ENCODE data around the gene NEB.

DNA sequence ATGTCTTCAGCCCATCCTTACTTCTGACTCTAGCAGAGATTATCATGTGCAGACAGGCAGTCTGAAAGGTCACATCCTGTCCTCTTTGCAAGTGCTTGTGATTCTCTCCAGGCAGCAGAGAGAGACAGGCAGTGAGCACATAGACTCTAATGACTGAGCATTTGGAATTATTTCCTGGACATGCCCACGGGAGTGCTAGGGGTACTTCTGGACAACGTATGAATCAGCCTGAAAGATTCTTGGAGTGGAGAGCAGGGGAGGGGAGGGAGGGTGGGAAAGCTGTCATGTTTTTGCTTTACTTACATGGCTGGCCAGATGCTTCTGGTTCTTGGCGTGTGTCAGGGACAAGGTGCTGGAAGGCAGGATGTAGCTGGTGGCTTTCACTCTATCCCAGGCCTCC is 174.0 kb downstream of the NEB start:
- no peak for TF ChIP-seq CTCF (conservative IDR thresholded peaks at IDR 0.05; ENCODE audit: low read depth, low read length)
- no peak for TF ChIP-seq EZH2 (IDR thresholded peaks at IDR 0.05; ENCODE audit: low read length, unreplicated experiment)
- no peak for TF ChIP-seq EZH2phosphoT487 (IDR thresholded peaks at IDR 0.05; ENCODE audit: borderline replicate concordance, low read length)
